ENCODE measurements around the gene LARP1B.

The LARP1B gene

GRCh38 chr4:128161138-128161537, 100.0 kb downstream of the LARP1B start:
- Mint-ChIP-seq H3K36me3 (ENCODE audit: low read depth) (peaks cover 5% of the 10 kb centered on the region), H3K4me3 (no peak overlapping the region), H3K9me3 (no peaks in the 10 kb centered on the region), H3K4me1 (ENCODE audit: low read depth) (no peaks in the 10 kb centered on the region), H3K27ac (no peak overlapping the region), H3K27me3 (no peaks in the 10 kb centered on the region)

- no peaks in the 10 kb centered on the region for H3K27me3 Mint-ChIP-seq
- no peaks in the 10 kb centered on the region for H3K36me3 Mint-ChIP-seq (ENCODE audit: low read depth)
- no peak overlapping the region for H3K4me3 Mint-ChIP-seq
- H3K27ac Mint-ChIP-seq: no peak overlapping the region
- no peaks in the 10 kb centered on the region for H3K9me3 Mint-ChIP-seq
- no peaks in the 10 kb centered on the region for H3K4me1 Mint-ChIP-seq (ENCODE audit: low read depth)
These were observed 101.3 kb downstream of the LARP1B start for GRCh38 chr4:128162434-128162833.

GRCh38 chr4:128163177-128164117, 102.3 kb downstream of the LARP1B start:
- no peaks in the 10 kb centered on the region for H3K4me1 Mint-ChIP-seq (ENCODE audit: low read depth)

GRCh38 chr4:128166982-128167381, 105.9 kb downstream of the LARP1B start:
- Mint-ChIP-seq H3K9me3 (no peaks in the 10 kb centered on the region), H3K27ac (no peak overlapping the region), H3K4me3 (no peak overlapping the region), H3K27me3 (no peaks in the 10 kb centered on the region), H3K36me3 (ENCODE audit: low read depth) (peaks cover 12% of the 10 kb centered on the region), H3K4me1 (ENCODE audit: low read depth) (no peaks in the 10 kb centered on the region)

More at GRCh38 chr4:128163177-128164117, 102.3 kb downstream of the LARP1B start:
- H3K36me3 Mint-ChIP-seq (ENCODE audit: low read depth): no peaks in the 10 kb centered on the region
- no peaks in the 10 kb centered on the region for H3K27me3 Mint-ChIP-seq
- H3K9me3 Mint-ChIP-seq: no peaks in the 10 kb centered on the region
- H3K27ac Mint-ChIP-seq: no peak overlapping the region
- H3K4me3 Mint-ChIP-seq: no peak overlapping the region

- Mint-ChIP-seq H3K27ac (no peak overlapping the region), H3K36me3 (ENCODE audit: low read depth) (peaks cover 12% of the 10 kb centered on the region), H3K4me1 (ENCODE audit: low read depth) (no peaks in the 10 kb centered on the region)
These were observed 107.6 kb downstream of the LARP1B start for GRCh38 chr4:128168701-128169100.

GRCh38 chr4:128169245-128169644, 108.1 kb downstream of the LARP1B start:
- no peaks in the 10 kb centered on the region for H3K4me1 Mint-ChIP-seq (ENCODE audit: low read depth)
- peaks cover 12% of the 10 kb centered on the region for H3K36me3 Mint-ChIP-seq (ENCODE audit: low read depth)
- no peaks in the 10 kb centered on the region for H3K27me3 Mint-ChIP-seq
- H3K9me3 Mint-ChIP-seq: no peaks in the 10 kb centered on the region
- H3K4me3 Mint-ChIP-seq: no peak overlapping the region
- H3K27ac Mint-ChIP-seq: no peak overlapping the region

More at GRCh38 chr4:128168701-128169100, 107.6 kb downstream of the LARP1B start:
- Mint-ChIP-seq H3K9me3 (no peaks in the 10 kb centered on the region), H3K4me3 (no peak overlapping the region), H3K27me3 (no peaks in the 10 kb centered on the region)

- peaks cover 4% of the 10 kb centered on the region for H3K36me3 Mint-ChIP-seq (ENCODE audit: low read depth)
These were observed 115.5 kb downstream of the LARP1B start for GRCh38 chr4:128176643-128177042.

GRCh38 chr4:128177498-128177897, 116.4 kb downstream of the LARP1B start:
- Mint-ChIP-seq H3K4me3 (no peak overlapping the region), H3K36me3 (ENCODE audit: low read depth) (peaks cover 8% of the 10 kb centered on the region), H3K27ac (no peak overlapping the region), H3K4me1 (ENCODE audit: low read depth) (peaks cover 7% of the 10 kb centered on the region), H3K27me3 (no peaks in the 10 kb centered on the region), H3K9me3 (no peaks in the 10 kb centered on the region)

More at GRCh38 chr4:128176643-128177042, 115.5 kb downstream of the LARP1B start:
- peaks cover 7% of the 10 kb centered on the region for H3K4me1 Mint-ChIP-seq (ENCODE audit: low read depth)
- H3K27ac Mint-ChIP-seq: no peak overlapping the region
- H3K27me3 Mint-ChIP-seq: no peaks in the 10 kb centered on the region
- H3K4me3 Mint-ChIP-seq: no peak overlapping the region
- no peaks in the 10 kb centered on the region for H3K9me3 Mint-ChIP-seq

- Mint-ChIP-seq H3K4me1 (ENCODE audit: low read depth) (no peaks in the 10 kb centered on the region), H3K9me3 (no peaks in the 10 kb centered on the region), H3K27ac (no peak overlapping the region), H3K36me3 (ENCODE audit: low read depth) (peaks cover 5% of the 10 kb centered on the region), H3K4me3 (no peak overlapping the region), H3K27me3 (no peaks in the 10 kb centered on the region)
These were observed 125.5 kb downstream of the LARP1B start for GRCh38 chr4:128186623-128187022.

- Mint-ChIP-seq H3K4me3 (no peak overlapping the region), H3K27ac (no peak overlapping the region), H3K36me3 (ENCODE audit: low read depth) (no peaks in the 10 kb centered on the region), H3K27me3 (no peaks in the 10 kb centered on the region), H3K9me3 (no peaks in the 10 kb centered on the region), H3K4me1 (ENCODE audit: low read depth) (no peaks in the 10 kb centered on the region)
These were observed 130.1 kb downstream of the LARP1B start for GRCh38 chr4:128191115-128191781.

GRCh38 chr4:128220286-128221235, 159.4 kb downstream of the LARP1B start:
- no peaks in the 10 kb centered on the region for H3K27me3 Mint-ChIP-seq
- H3K27ac Mint-ChIP-seq: no peak overlapping the region
- no peaks in the 10 kb centered on the region for H3K9me3 Mint-ChIP-seq
- H3K36me3 Mint-ChIP-seq (ENCODE audit: low read depth): no peaks in the 10 kb centered on the region
- no peaks in the 10 kb centered on the region for H3K4me1 Mint-ChIP-seq (ENCODE audit: low read depth)
- no peak overlapping the region for H3K4me3 Mint-ChIP-seq

- Mint-ChIP-seq H3K36me3 (ENCODE audit: low read depth) (no peaks in the 10 kb centered on the region), H3K27ac (no peak overlapping the region), H3K27me3 (peaks cover under 1% of the 10 kb centered on the region), H3K4me3 (no peak overlapping the region), H3K4me1 (ENCODE audit: low read depth) (no peaks in the 10 kb centered on the region), H3K9me3 (no peaks in the 10 kb centered on the region)
These were observed 160.5 kb downstream of the LARP1B start for GRCh38 chr4:128221586-128221985.

GRCh38 chr4:128225148-128225547, 164.0 kb downstream of the LARP1B start:
- H3K4me3 Mint-ChIP-seq: no peak overlapping the region
- H3K27me3 Mint-ChIP-seq: peaks cover 4% of the 10 kb centered on the region
- no peak overlapping the region for H3K27ac Mint-ChIP-seq
- no peaks in the 10 kb centered on the region for H3K36me3 Mint-ChIP-seq (ENCODE audit: low read depth)
- no peaks in the 10 kb centered on the region for H3K4me1 Mint-ChIP-seq (ENCODE audit: low read depth)
- no peaks in the 10 kb centered on the region for H3K9me3 Mint-ChIP-seq

- no peaks in the 10 kb centered on the region for H3K4me1 Mint-ChIP-seq (ENCODE audit: low read depth)
- H3K4me3 Mint-ChIP-seq: no peak overlapping the region
- H3K27ac Mint-ChIP-seq: no peak overlapping the region
- peaks cover 4% of the 10 kb centered on the region for H3K27me3 Mint-ChIP-seq
- H3K36me3 Mint-ChIP-seq (ENCODE audit: low read depth): no peaks in the 10 kb centered on the region
- H3K9me3 Mint-ChIP-seq: no peaks in the 10 kb centered on the region
These were observed 167.0 kb downstream of the LARP1B start for GRCh38 chr4:128227991-128228571.

Data from stimulated activated naive CD8-positive, alpha-beta T cell treated with anti-CD3 and anti-CD28 coated beads, Interleukin-15, Interleukin-2, amounts not matched to agents 100 ng/mL and 50 ng/mL, for 24 hours (primary cell).